ENCODE data around the gene ORM2. TPM values are rescaled to one million over a fixed set of nuclear protein-coding genes. Genes with fewer than 3 reads are reported as not detected.

Gene ORM2
- total and polyA plus RNA-seq, 2 of the 4 experiments (the other 2 are of a cell fraction): not detected

DNA sequence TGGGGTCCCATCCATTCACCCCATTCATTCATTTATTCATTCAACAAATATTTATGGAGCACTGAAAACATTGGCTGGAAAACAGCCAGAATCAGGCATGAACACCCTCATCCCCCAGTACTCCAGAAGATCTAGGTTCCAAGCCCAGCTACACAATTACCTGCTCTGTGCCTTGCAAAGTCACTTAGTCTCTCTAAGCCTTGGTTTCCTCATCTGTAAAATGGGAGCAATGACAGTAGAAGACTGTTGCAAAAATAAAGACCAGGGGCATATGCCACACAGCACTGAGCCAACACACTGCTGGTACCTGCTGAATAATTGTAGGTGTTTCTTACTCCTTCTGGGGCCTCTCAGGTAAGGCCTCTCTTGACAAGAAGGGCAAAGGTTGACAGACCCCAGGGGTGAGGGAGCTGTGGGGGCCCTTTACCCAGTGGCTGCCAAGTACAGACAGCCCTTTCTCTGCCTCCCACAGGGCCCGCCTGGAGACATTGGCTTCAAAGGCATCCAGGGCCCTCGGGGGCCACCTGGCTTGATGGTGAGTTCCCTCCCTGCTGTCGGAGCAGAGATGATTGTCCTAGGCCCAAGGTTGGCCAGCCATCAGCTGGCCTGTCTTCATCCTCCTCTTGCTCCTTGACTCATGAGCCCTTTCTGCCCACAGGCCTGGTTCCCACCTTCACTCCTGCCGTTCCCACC is 29.4 kb upstream of the ORM2 start:
- no peak overlapping the region for H4K91ac ChIP-seq (ENCODE audit: insufficient read depth, low read depth, low read length)
- ATAC-seq (ENCODE audit: low read depth) (no peak), DNase-seq (no peak)
- dilution Hi-C loops (cut with HindIII; ENCODE audit: low sequenced_read_pairs, unreplicated experiment): no loop called here
- H3K9me3 ChIP-seq (ENCODE audit: control insufficient read depth, insufficient read depth, low read length): no peaks in the 10 kb centered on the region
- no TSS peak for BruUV-seq (replicated peaks)
- ChIA-PET POLR2A (ENCODE audit: unreplicated experiment) (no interaction called here), CTCF (interaction anchor here (1.0 kb wide), 1 partner anchor 200 kb away, joined by 3 read pairs; no protein-coding TSS in a partner anchor)
- intact Hi-C loops (cut with micrococcal nuclease): no loop called here
- H3K4me1 ChIP-seq (ENCODE audit: control insufficient read depth, insufficient read depth, low read length): no peaks in the 10 kb centered on the region
- no peak overlapping the region for H3K14ac ChIP-seq (replicated peaks; ENCODE audit: low read depth, low read length)
- no peak overlapping the region for H2AK9ac ChIP-seq (replicated peaks; ENCODE audit: low read depth, low read length, poor library complexity)
- H3K23ac ChIP-seq (ENCODE audit: low read depth, low read length): no peak overlapping the region
- H2BK5ac ChIP-seq (ENCODE audit: low read depth, low read length, poor library complexity, severe bottlenecking): no peak overlapping the region
- no peak overlapping the region for H3K4ac ChIP-seq (ENCODE audit: low read depth, low read length)
- H3K27me3 ChIP-seq (ENCODE audit: control insufficient read depth, insufficient read depth, low read length): no peaks in the 10 kb centered on the region
- H2BK120ac ChIP-seq (ENCODE audit: low read depth, low read length): no peak overlapping the region
- no peak overlapping the region for H4K5ac ChIP-seq (ENCODE audit: low read depth, low read length)
- no peak overlapping the region for H2BK20ac ChIP-seq (ENCODE audit: low read depth, low read length)
- TF ChIP-seq BHLHE40 (IDR thresholded peaks at IDR 0.05; ENCODE audit: low read depth, low read length) (no peak), FOS (IDR thresholded peaks at IDR 0.05; ENCODE audit: low read depth, low read length) (no peak), MAZ (IDR thresholded peaks at IDR 0.05; ENCODE audit: borderline replicate concordance, low read depth, low read length) (no peak), RCOR1 (IDR thresholded peaks at IDR 0.05; ENCODE audit: insufficient replicate concordance, low read length) (no peak), SMC3 (IDR thresholded peaks at IDR 0.05; ENCODE audit: low read depth, low read length) (no peak)
- no CpG with 5 or more reads among the region's 4 CpGs for WGBS, 2 experiments (ENCODE audit: extremely low coverage in 2 of 2, insufficient read length in 1 of 2)
- H2AK5ac ChIP-seq (ENCODE audit: low read depth, low read length): no peak overlapping the region
- H3K56ac ChIP-seq (ENCODE audit: extremely low read depth, insufficient read depth, low read length): no peak overlapping the region
- no peak overlapping the region for H3K9ac ChIP-seq (ENCODE audit: low read depth, low read length)
- no peak overlapping the region for H3K27ac ChIP-seq (ENCODE audit: insufficient read depth, low read length)
- H2AFZ ChIP-seq (replicated peaks; ENCODE audit: low read length, poor library complexity): no peak overlapping the region
- no peak overlapping the region for H2BK15ac ChIP-seq (ENCODE audit: low read depth, low read length)
- no peaks in the 10 kb centered on the region for H4K20me1 ChIP-seq (ENCODE audit: insufficient read depth, low read length)
- H3K36me3 ChIP-seq (ENCODE audit: control insufficient read depth, insufficient read depth, low read length): peaks cover 20% of the 10 kb centered on the region
- no peaks in the 10 kb centered on the region for H3K79me1 ChIP-seq (ENCODE audit: low read depth in 1 of 2, low read length in 2 of 2)
- no peak overlapping the region for H4K8ac ChIP-seq (ENCODE audit: low read depth in 2 of 2, low read length in 2 of 2)
- no peak overlapping the region for H3K18ac ChIP-seq (ENCODE audit: low read depth, low read length)
- H3K4me2 ChIP-seq (ENCODE audit: low read depth, low read length): no peak overlapping the region
- no peaks in the 10 kb centered on the region for H3K9me1 ChIP-seq (ENCODE audit: insufficient read depth, low read length)
- in situ Hi-C loops (cut with MboI; ENCODE audit: low sequenced_read_pairs): no loop called here
- no peak overlapping the region for H3K4me3 ChIP-seq (ENCODE audit: insufficient read depth, low read depth, low read length)

All from IMR-90 (cell line).